8988T (cell line): ENCODE data around the gene MYADML2.

Experiments
- DNase-seq: peaks from one replicate; pipeline ENCODE4 v3.0.0; 2011

Gene MYADML2

DNA sequence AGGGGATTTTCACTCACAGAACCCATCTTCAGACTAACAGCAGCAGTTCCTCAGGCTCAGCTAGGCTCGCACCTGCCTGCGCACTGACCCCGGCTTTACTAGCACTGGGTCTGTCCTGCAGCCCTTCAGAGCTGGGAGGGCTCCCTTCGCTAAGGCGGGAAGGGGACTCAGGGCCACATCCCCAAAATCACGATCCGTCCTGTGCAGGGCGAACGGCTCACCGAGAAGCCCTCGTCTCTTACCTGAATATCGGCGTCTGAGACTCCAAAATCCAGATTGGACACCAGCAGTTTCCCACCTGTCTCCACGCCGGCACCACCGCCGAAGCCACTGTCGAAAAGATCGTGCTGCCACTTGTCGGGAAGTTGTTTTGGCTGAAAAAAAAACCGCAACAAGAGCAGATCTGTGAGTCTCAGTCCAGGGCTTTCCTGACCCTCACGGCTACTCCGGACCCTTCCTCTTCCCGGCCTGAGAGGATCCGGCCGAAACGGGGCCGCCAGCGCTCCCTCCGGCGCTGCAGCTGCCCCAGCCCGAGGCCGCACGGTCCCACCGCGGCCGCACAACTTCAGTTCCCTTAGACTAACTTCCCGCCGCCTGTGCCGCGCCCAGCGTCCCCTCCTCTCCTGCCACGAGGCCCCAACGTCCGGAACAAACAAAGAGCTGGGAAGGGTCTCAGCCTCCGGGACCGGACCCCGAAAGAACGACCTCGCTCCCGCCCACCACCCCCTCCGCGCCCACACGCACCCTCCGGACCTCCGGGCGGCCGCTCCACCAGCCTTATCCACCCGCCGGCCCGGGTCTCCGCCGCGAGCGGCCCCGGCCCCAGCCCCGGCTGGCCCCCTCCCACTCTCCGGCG, 56.4 kb downstream of the MYADML2 start:
- no peak for DNase-seq
